Vagina (tissue), 2 donors: ENCODE measurements around the gene MACROD2.

ENCODE experiments used
- POLR2A ChIP-seq, 2 donors: fragments of 450-650 bp; IDR thresholded peaks; one replicate each; pipeline ENCODE4 v1.6.1; 2017; ENCODE audit warnings: antibody characterized with exemption in 2 of 2, mild to moderate bottlenecking in 2 of 2, moderate library complexity in 2 of 2
- POLR2AphosphoS5 ChIP-seq, 2 donors: sonication (generic); formaldehyde crosslinking; IDR thresholded peaks; one replicate each; pipeline ENCODE4 v1.9.0; 2017; ENCODE audit warnings: antibody characterized with exemption in 2 of 2, mild to moderate bottlenecking in 2 of 2, low read depth in 1 of 2; ENCODE audit not compliant: insufficient read depth in 1 of 2
- TF ChIP-seq, protein P1 (sequence below), 3 experiments: fragments of 450-650 bp in 2 of 3; fragments of 200-600 bp in 1 of 3; sonication (generic) in 1 of 3; IDR thresholded peaks; one replicate each; pipeline ENCODE4 v1.5.1; 2017 to 2019; ENCODE audit warnings: antibody characterized with exemption in 3 of 3, mild to moderate bottlenecking in 2 of 3, moderate library complexity in 2 of 3

DNA sequence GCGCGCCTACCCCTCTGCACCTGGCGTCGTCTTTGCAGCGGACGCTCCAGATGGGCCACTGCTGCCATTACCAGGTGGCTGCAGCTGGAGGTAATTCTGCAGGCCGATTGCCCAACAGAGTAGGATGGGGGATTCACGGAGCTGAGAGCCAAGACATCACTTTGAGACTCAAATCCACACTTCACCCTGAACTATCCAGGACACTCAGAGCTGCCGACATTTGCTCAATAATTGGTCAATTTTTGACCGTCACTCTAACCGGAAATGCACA lies 1037.0 kb downstream of the MACROD2 start:
- TF ChIP-seq, protein P1, sequence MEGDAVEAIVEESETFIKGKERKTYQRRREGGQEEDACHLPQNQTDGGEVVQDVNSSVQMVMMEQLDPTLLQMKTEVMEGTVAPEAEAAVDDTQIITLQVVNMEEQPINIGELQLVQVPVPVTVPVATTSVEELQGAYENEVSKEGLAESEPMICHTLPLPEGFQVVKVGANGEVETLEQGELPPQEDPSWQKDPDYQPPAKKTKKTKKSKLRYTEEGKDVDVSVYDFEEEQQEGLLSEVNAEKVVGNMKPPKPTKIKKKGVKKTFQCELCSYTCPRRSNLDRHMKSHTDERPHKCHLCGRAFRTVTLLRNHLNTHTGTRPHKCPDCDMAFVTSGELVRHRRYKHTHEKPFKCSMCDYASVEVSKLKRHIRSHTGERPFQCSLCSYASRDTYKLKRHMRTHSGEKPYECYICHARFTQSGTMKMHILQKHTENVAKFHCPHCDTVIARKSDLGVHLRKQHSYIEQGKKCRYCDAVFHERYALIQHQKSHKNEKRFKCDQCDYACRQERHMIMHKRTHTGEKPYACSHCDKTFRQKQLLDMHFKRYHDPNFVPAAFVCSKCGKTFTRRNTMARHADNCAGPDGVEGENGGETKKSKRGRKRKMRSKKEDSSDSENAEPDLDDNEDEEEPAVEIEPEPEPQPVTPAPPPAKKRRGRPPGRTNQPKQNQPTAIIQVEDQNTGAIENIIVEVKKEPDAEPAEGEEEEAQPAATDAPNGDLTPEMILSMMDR (IDR thresholded peaks at IDR 0.05), result no peak
- TF ChIP-seq POLR2AphosphoS5 (IDR thresholded peaks at IDR 0.05; ENCODE audit: insufficient read depth in 1 of 2, low read depth in 1 of 2) (no peak), POLR2A (IDR thresholded peaks at IDR 0.05) (no peak)
